HG03045 (cell line): ENCODE results near the gene KLF1.
"Not testable (repeated sequence)": the region's sequence is repeated elsewhere in the genome, so short reads cannot be mapped to it uniquely, and the experiment has no call there.

ENCODE experiments used
- ATAC-seq: cut with Tn5 transposase; IDR thresholded peaks from one replicate; pipeline ENCODE4 v1.9.1; 2021; ENCODE audit warnings: mild to moderate bottlenecking, moderate library complexity; ENCODE audit not compliant: unreplicated experiment

KLF1 gene

GRCh38 chr19:12886969-12887747 lies at the start of gene KLF1:
Gene KLF1 (minus strand): TSS chr19:12887201. CDS start chr19:12887140, 61 bp downstream.
- no peak for ATAC-seq

- ATAC-seq, result no peak
Observed at GRCh38 chr19:12936582-12936981, 49.6 kb upstream of the KLF1 start.

GRCh38 chr19:12935071-12935470 lies 48.1 kb upstream of the KLF1 start:
- no peak for ATAC-seq

- ATAC-seq, result peak; percentile 36
Observed at GRCh38 chr19:12933287-12934072, 46.5 kb upstream of the KLF1 start, which contains the start of gene FARSA. Gene FARSA (minus strand): TSS chr19:12933711. CDS start chr19:12933696, 15 bp downstream.

- ATAC-seq, result no peak
Observed at GRCh38 chr19:12932392-12933286, 45.6 kb upstream of the KLF1 start.

GRCh38 chr19:12930002-12930645 lies 43.1 kb upstream of the KLF1 start:
- no peak for ATAC-seq

GRCh38 chr19:12924621-12925310 lies 37.8 kb upstream of the KLF1 start:
- ATAC-seq, result no peak

- ATAC-seq, result no peak
Observed at GRCh38 chr19:12922959-12923358, 36.0 kb upstream of the KLF1 start.

- no peak for ATAC-seq
Observed at GRCh38 chr19:12921047-12921446, 34.0 kb upstream of the KLF1 start.

GRCh38 chr19:12918253-12918652 lies 31.3 kb upstream of the KLF1 start:
- no peak for ATAC-seq

- ATAC-seq, result not testable (repeated sequence)
Observed at GRCh38 chr19:12915860-12916259, 28.9 kb upstream of the KLF1 start.

- ATAC-seq, result no peak
Observed at GRCh38 chr19:12913851-12914690, 27.1 kb upstream of the KLF1 start.

GRCh38 chr19:12913011-12913561 lies 26.1 kb upstream of the KLF1 start:
- no peak for ATAC-seq

- no peak for ATAC-seq
Observed at GRCh38 chr19:12912571-12912970, 25.6 kb upstream of the KLF1 start.

GRCh38 chr19:12907166-12907565 lies 20.2 kb upstream of the KLF1 start:
- no peak for ATAC-seq

GRCh38 chr19:12899891-12900518 lies 13.0 kb upstream of the KLF1 start:
- ATAC-seq, result peak; percentile 79

GRCh38 chr19:12896460-12896859 lies 9.5 kb upstream of the KLF1 start:
- no peak for ATAC-seq

- ATAC-seq, result no peak
Observed at GRCh38 chr19:12893582-12893981, 6.6 kb upstream of the KLF1 start.
